ENCODE data around the gene FHOD3. TPM values are rescaled to one million over a fixed set of nuclear protein-coding genes. Genes with fewer than 3 reads are reported as not detected.

The FHOD3 gene
- total and polyA plus RNA-seq, 2 of the 4 experiments (the other 2 are of a cell fraction) = 14.6 to 16.0 TPM

GRCh38 chr18:36471393-36471792 lies 173.9 kb downstream of the FHOD3 start:
- H3K14ac ChIP-seq (replicated peaks; ENCODE audit: low read depth, low read length) = no peak overlapping the region
- no peak overlapping the region for H3K18ac ChIP-seq (ENCODE audit: low read depth, low read length)
- H3K9me3 ChIP-seq (ENCODE audit: control insufficient read depth, insufficient read depth, low read length) = no peaks in the 10 kb centered on the region
- H4K5ac ChIP-seq (ENCODE audit: low read depth, low read length) = no peak overlapping the region
- H2BK120ac ChIP-seq (ENCODE audit: low read depth, low read length) = no peak overlapping the region
- no peak overlapping the region for H3K4me2 ChIP-seq (ENCODE audit: low read depth, low read length)
- H3K4me1 ChIP-seq (ENCODE audit: control insufficient read depth, insufficient read depth, low read length) = no peaks in the 10 kb centered on the region
- ChIA-PET POLR2A (ENCODE audit: unreplicated experiment) (no interaction called here), CTCF (interaction anchor here (1.1 kb wide), 1 partner anchor 62 kb away, joined by 3 read pairs; no protein-coding TSS in a partner anchor)
- no peak overlapping the region for H3K4me3 ChIP-seq (ENCODE audit: insufficient read depth, low read depth, low read length)
- in situ Hi-C loops (cut with MboI; ENCODE audit: low sequenced_read_pairs) = no loop called here
- no peak overlapping the region for H3K27ac ChIP-seq (ENCODE audit: insufficient read depth, low read length)
- H2AFZ ChIP-seq (replicated peaks; ENCODE audit: low read length, poor library complexity) = no peak overlapping the region
- dilution Hi-C loops (cut with HindIII; ENCODE audit: low sequenced_read_pairs, unreplicated experiment) = no loop called here
- ATAC-seq (ENCODE audit: low read depth) (no peak), DNase-seq (no peak)
- H3K9ac ChIP-seq (ENCODE audit: low read depth, low read length) = no peak overlapping the region
- no peaks in the 10 kb centered on the region for H4K20me1 ChIP-seq (ENCODE audit: insufficient read depth, low read length)
- H2AK9ac ChIP-seq (replicated peaks; ENCODE audit: low read depth, low read length, poor library complexity) = peak overlapping the region; percentile 50
- TF ChIP-seq RCOR1 (IDR thresholded peaks at IDR 0.05; ENCODE audit: insufficient replicate concordance, low read length) = no peak
- TF ChIP-seq USF2 (IDR thresholded peaks at IDR 0.05; ENCODE audit: low read depth, low read length) = no peak
- no peak for TF ChIP-seq FOS (IDR thresholded peaks at IDR 0.05; ENCODE audit: low read depth, low read length)
- no peak for TF ChIP-seq CTCF (conservative IDR thresholded peaks at IDR 0.05; ENCODE audit: low read depth, low read length)
- no peak for TF ChIP-seq SMC3 (IDR thresholded peaks at IDR 0.05; ENCODE audit: low read depth, low read length)
- TF ChIP-seq POLR2A (IDR thresholded peaks at IDR 0.05; ENCODE audit: low read depth, low read length) = no peak
- TF ChIP-seq MXI1 (IDR thresholded peaks at IDR 0.05; ENCODE audit: borderline replicate concordance, low read depth, low read length) = no peak
- TF ChIP-seq RAD21 (IDR thresholded peaks at IDR 0.05; ENCODE audit: low read length) = no peak
- no peak for TF ChIP-seq NFE2L2 (IDR thresholded peaks at IDR 0.05; ENCODE audit: low read depth, low read length)
- TF ChIP-seq CEBPB (IDR thresholded peaks at IDR 0.05; ENCODE audit: low read depth, low read length) = no peak
- TF ChIP-seq CHD1 (IDR thresholded peaks at IDR 0.05; ENCODE audit: low read depth, low read length) = no peak
- TF ChIP-seq MAZ (IDR thresholded peaks at IDR 0.05; ENCODE audit: borderline replicate concordance, low read depth, low read length) = no peak
- no peak for TF ChIP-seq BHLHE40 (IDR thresholded peaks at IDR 0.05; ENCODE audit: low read depth, low read length)
- TF ChIP-seq ELK1 (IDR thresholded peaks at IDR 0.05; ENCODE audit: borderline replicate concordance, low read depth, low read length) = no peak
- no peak for TF ChIP-seq MAFK (IDR thresholded peaks at IDR 0.05; ENCODE audit: low read depth, low read length)
- no peak for TF ChIP-seq RFX5 (IDR thresholded peaks at IDR 0.05; ENCODE audit: low read depth, low read length)
- no peaks in the 10 kb centered on the region; a peak in 1 of 4 replicates for H3K79me1 ChIP-seq (ENCODE audit: low read depth in 1 of 2, low read length in 2 of 2)
- H2BK20ac ChIP-seq (ENCODE audit: low read depth, low read length) = no peak overlapping the region
- H3K56ac ChIP-seq (ENCODE audit: extremely low read depth, insufficient read depth, low read length) = no peak overlapping the region
- H2AK5ac ChIP-seq (ENCODE audit: low read depth, low read length) = no peak overlapping the region; the same call in 1 of the 2 replicates
- no peak overlapping the region for H4K8ac ChIP-seq (ENCODE audit: low read depth in 2 of 2, low read length in 2 of 2)
- H2BK5ac ChIP-seq (ENCODE audit: low read depth, low read length, poor library complexity, severe bottlenecking) = no peak overlapping the region
- H2BK15ac ChIP-seq (ENCODE audit: low read depth, low read length) = no peak overlapping the region
- H3K4ac ChIP-seq (ENCODE audit: low read depth, low read length) = no peak overlapping the region
- H3K27me3 ChIP-seq (ENCODE audit: control insufficient read depth, insufficient read depth, low read length) = no peaks in the 10 kb centered on the region; the same call in 1 of the 2 replicates
- no CpG with 5 or more reads among the region's 5 CpGs for whole genome bisulfite sequencing, 2 experiments (ENCODE audit: extremely low coverage in 2 of 2, insufficient read length in 1 of 2)
- H3K36me3 ChIP-seq (ENCODE audit: control insufficient read depth, insufficient read depth, low read length) = no peaks in the 10 kb centered on the region
- no peaks in the 10 kb centered on the region for H3K9me1 ChIP-seq (ENCODE audit: insufficient read depth, low read length)
- no peak overlapping the region for H4K91ac ChIP-seq (ENCODE audit: insufficient read depth, low read depth, low read length)
- BruUV-seq (replicated peaks) = no TSS peak
- no peak overlapping the region for H3K23ac ChIP-seq (ENCODE audit: low read depth, low read length)
- intact Hi-C loops (cut with micrococcal nuclease) = no loop called here

Measured in IMR-90 (cell line).